H1 (cell line): Measurements from ENCODE around the gene WASF1.

ENCODE experiments used
- CHD1 ChIP-seq: IDR thresholded peaks from 2 replicates; pipeline ENCODE4 v1.6.1; 2012; ENCODE audit warnings: low read depth, low read length, improper control_type of control experiment
- KDM1A ChIP-seq: fragments of 200-600, 300-600 bp; sonication (generic); IDR thresholded peaks from 2 replicates; pipeline ENCODE4 v1.7.1; 2016; ENCODE audit warnings: mild to moderate bottlenecking, low read length, borderline replicate concordance
- TF ChIP-seq, protein P1 (sequence below), 3 experiments: IDR thresholded peaks; 1 replicate in 2 of 3; 2 replicates in 1 of 3; pipeline versions ENCODE4 v1.5.1 to v1.6.1; 2011; ENCODE audit warnings: low read length in 3 of 3, mild to moderate bottlenecking in 3 of 3, inconsistent platforms in 2 of 3, low read depth in 1 of 3, moderate library complexity in 1 of 3; ENCODE audit not compliant: insufficient read depth in 1 of 3; ENCODE audit errors: control extremely low read depth in 1 of 3

DNA sequence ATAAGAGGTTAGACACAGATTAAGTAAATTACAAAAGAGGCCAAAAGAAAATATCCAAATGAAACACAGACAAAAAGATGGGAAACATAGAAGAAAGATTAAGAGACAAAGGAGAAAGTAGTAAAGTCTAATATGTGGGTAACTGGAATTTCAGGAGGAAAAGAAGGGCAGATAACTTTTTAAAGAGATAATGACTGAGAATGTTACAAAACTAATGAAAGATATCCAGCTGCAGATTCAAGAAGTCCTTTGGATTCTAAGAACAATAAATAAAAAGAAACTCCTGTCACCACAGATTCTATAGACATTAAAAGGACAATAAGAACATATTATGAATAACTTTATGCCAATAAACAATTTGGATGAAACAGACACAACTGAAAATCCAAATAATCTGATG, 90.1 kb downstream of the WASF1 start:
- TF ChIP-seq, protein P1, sequence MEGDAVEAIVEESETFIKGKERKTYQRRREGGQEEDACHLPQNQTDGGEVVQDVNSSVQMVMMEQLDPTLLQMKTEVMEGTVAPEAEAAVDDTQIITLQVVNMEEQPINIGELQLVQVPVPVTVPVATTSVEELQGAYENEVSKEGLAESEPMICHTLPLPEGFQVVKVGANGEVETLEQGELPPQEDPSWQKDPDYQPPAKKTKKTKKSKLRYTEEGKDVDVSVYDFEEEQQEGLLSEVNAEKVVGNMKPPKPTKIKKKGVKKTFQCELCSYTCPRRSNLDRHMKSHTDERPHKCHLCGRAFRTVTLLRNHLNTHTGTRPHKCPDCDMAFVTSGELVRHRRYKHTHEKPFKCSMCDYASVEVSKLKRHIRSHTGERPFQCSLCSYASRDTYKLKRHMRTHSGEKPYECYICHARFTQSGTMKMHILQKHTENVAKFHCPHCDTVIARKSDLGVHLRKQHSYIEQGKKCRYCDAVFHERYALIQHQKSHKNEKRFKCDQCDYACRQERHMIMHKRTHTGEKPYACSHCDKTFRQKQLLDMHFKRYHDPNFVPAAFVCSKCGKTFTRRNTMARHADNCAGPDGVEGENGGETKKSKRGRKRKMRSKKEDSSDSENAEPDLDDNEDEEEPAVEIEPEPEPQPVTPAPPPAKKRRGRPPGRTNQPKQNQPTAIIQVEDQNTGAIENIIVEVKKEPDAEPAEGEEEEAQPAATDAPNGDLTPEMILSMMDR (IDR thresholded peaks at IDR 0.05; ENCODE audit: control extremely low read depth in 1 of 3, insufficient read depth in 1 of 3, low read depth in 1 of 3, low read length in 3 of 3): no peak
- TF ChIP-seq CHD1: no peak
- TF ChIP-seq KDM1A: no peak
